Keratinocyte (primary cell): ENCODE data around the gene PNMT.

ENCODE experiments used
- CTCF ChIP-seq, 3 experiments: IDR thresholded peaks in 1 of 3; conservative IDR thresholded peaks in 1 of 3; optimal IDR thresholded peaks in 1 of 3; 2 replicates in 2 of 3; 3 replicates in 1 of 3; pipeline versions ENCODE3 to v1.5.1; 2011; ENCODE audit warnings: low read length in 3 of 3, mild to moderate bottlenecking in 3 of 3, moderate library complexity in 2 of 3, control low read depth in 1 of 3, inconsistent platforms in 1 of 3; ENCODE audit not compliant: insufficient read depth in 2 of 3; ENCODE audit errors: extremely low read depth in 1 of 3
- EZH2 ChIP-seq: IDR thresholded peaks from one replicate; pipeline ENCODE4 v1.6.1; 2012; ENCODE audit warnings: inconsistent platforms, mild to moderate bottlenecking, low read length, moderate library complexity

- TF ChIP-seq CTCF (optimal IDR thresholded peaks at IDR 0.05 in 1 of 3, IDR thresholded peaks at IDR 0.05 in 1 of 3, conservative IDR thresholded peaks at IDR 0.05 in 1 of 3; ENCODE audit: extremely low read depth in 1 of 3, insufficient read depth in 2 of 3, low read length in 3 of 3) (peak; percentile 56 to 71 (median 65)), EZH2 (no peak)
Measured at GRCh38 chr17:39671651-39672521, 3.6 kb downstream of the PNMT start.
